HG02571 (cell line): ENCODE measurements around the gene LBP.
"Not testable (repeated sequence)": the region's sequence is repeated elsewhere in the genome, so short reads cannot be mapped to it uniquely, and the experiment has no call there.

ENCODE experiments used
- ATAC-seq: cut with Tn5 transposase; IDR thresholded peaks from one replicate; pipeline ENCODE4 v1.9.1; 2021; ENCODE audit warnings: mild to moderate bottlenecking, moderate library complexity; ENCODE audit not compliant: unreplicated experiment

Gene LBP

GRCh38 chr20:38393259-38393658 lies 47.0 kb downstream of the LBP start:
- no peak for ATAC-seq

- no peak for ATAC-seq
Observed at GRCh38 chr20:38395165-38395564, 48.9 kb downstream of the LBP start.

- ATAC-seq: not testable (repeated sequence)
Observed at GRCh38 chr20:38395751-38396395, 49.6 kb downstream of the LBP start.

GRCh38 chr20:38402089-38402488 lies 55.8 kb downstream of the LBP start:
- no peak for ATAC-seq

DNA sequence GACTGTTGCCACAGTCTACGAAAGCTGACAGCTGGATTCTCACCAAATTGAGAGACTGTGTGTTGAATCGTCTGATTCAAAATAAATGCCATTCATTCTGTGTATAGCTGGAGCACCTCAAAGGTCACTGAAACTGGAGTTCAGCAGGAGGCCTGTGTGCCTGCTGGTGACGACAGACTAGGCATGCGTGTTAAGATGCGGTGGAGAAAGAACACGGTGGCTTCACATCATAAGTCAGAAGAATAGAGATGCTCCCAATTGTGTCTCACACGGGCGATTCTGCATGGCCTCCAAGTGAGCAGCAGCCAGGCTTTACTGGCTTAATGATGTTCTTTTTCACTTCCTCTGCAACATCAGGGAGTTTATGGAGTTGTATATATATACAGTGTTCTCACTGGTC lies 56.5 kb downstream of the LBP start:
- ATAC-seq: no peak

- ATAC-seq: no peak
Observed at GRCh38 chr20:38404016-38404415, 57.7 kb downstream of the LBP start.

GRCh38 chr20:38405132-38405531 lies 58.9 kb downstream of the LBP start:
- no peak for ATAC-seq

- ATAC-seq: no peak
Observed at GRCh38 chr20:38406476-38406875, 60.2 kb downstream of the LBP start.

- no peak for ATAC-seq
Observed at GRCh38 chr20:38407321-38407720, 61.0 kb downstream of the LBP start.

DNA sequence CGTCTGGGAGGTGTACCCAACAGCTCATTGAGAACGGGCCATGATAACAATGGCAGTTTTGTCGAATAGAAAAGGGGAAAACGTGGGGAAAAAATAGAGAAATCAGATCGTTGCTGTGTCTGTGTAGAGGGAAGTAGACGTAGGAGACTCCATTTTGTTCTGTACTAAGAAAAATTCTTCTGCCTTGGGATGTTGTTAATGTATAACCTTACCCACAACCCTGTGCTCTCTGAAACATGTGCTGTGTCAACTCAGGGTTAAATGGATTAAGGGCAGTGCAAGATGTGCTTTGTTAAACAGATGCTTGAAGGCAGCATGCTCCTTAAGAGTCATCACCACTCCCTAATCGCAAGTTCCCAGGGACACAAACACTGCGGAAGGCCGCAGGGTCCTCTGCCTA lies 61.5 kb downstream of the LBP start:
- ATAC-seq: not testable (repeated sequence)

DNA sequence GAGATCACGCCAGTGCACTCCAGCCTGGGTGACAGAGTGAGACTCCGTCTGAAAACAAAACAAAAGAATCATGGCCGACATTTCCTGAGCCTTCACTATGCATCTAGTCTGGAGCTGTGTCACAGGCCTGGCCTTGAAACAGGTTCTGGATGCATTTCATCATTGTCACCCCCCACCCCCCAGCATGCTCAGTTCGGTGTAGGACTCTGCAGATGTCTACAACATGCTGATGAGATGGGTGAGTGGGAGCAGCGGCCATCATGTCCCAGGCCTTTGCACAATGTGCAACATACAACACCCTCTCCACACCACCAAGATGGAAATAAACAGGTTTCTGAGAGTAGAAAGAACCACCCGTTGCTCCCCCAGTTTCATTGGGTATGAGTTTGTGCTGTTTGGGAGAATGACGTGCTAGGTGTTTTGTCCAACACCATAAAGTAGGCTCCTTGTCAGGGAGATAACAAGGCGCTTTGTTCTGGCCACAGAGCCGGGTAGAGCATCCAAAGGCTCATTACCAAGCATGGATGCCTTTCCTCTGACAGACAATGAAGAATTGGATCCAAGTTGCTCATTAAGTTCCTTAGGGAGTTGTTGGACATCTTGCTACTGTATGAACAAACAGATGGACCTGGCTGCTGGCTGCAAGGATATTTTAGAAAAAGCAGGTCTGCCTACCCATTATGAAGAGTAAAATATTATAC lies 66.7 kb downstream of the LBP start:
- ATAC-seq: no peak

DNA sequence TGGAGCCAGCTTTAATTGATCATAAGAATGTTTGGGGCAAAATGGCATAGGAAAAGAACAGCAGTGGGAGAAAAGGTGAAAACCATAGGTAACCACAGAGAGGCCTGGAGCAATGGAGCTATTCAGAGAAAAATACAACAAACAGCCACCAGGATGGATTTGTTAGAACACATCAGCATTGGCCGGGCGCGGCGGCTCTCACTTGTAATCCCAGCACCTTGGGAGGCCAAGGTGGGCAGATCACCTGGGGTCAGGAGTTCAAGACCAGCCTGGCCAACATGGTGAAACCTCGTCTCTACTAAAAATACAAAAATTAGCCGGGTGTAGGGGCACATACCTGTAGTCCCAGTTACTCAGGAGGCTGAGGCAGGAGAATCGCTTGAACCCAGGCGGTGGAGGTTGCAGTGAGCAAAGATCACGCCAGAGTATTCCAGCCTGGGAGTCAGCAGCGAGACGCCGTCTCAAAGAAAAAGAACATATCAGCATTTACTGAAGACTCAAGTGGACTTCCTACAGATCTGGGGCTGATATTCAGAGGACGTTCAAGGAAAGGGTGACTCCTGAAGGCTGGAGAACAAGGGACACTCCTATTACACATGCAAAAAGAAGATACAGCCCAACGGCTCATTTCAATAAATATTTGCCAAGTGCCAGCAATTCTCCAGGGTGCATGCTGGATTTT lies 68.6 kb downstream of the LBP start:
- ATAC-seq: no peak

DNA sequence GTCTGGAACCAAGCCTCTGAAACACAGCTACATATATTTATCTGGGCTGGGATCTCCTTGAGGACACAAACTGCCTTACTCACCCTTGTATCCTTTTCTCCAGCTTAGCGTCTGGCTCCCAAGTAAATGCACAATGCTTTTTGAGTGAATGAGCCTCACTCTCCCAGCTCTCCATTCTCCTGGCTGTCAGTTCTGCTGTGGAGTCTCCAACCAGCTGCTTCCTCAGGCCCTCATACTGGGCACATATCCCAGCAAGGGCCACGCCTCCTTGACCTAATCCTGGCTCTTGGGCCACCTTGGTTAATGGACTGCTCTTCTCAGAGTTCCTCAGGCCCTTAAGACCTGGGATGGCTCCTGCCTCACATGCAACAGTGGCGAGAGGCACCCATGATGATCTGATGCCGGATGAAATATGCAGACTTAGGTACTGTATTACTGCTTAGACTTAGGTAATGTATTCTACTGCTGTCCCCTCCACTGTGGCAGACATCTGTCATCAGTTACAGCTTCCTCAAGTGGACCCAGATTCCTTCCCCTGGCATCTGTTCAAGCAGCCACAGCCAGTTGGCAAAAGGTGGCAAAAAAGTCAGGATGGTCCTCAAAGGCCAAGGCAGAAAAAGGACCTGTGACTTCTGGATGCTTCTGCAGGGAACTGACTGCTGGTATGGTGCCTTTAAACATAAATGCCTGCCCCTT lies 72.4 kb downstream of the LBP start:
- no peak for ATAC-seq

DNA sequence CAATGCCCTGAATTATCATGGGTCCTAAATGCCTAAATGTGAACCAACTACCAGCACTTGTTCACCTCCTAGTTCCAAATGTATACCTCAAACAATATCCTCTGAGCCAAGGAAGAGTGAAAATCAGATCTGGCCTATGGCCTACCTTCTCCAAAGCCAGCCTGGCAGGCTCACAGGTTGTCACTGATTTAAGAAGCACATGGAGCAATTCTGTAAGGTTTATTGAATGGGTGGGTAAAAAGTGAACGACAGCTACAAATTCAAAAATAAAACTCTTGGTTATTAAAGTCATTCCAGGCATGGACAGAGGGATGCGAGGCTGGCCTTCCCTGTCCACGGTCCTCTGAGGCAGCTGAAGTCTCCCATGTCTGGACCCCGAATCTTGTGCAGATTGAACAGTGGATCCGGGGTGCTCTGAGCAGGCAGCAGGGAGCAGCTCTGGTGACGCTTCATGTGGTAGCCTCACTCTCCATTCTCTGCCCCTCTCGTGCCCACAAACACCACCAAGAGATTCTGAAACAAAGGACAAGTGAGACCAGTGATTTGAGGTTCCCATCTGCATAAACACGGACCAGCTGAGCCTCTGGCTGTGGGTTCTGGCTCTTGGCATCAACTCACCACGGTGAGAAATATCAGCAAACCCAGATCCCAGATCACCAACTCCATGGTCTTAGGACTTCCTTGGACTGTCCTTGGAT lies 74.3 kb downstream of the LBP start:
- no peak for ATAC-seq

DNA sequence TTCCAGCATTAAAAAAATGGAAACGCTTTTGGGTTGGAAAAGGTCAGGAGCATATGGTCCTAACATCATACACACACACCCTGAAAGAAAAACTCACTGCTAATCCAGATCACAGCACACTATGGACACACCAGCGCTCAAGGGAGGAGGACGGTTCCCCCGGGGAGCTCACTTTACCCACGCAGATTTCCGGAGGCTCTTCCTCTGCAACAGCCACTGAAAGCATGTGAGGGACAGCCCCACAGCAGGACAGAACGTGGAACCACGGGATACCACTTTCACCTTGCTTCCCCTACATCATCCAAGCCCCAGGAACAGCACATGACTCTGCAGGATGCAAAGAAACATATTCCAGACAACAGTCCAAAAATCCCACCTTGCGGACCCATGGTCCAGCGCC lies 75.6 kb downstream of the LBP start:
- no peak for ATAC-seq

DNA sequence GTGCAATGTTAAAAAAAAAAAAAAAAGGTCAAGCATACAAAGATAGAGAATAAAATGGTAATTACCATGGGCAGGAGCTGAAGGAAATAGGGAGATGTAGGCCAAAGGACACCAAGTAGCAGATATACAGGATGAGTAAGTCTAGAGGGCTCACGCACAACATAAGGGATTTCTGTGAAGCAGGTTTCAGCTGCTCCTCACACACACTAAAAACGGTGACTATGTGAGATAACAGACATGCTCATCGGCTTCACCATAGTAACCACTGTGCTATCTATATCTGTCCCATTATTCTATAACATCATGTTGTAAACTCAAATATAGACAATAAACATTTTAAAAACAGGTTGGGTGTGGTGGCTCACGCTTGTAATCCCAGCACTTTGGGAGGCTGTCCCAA lies 77.3 kb downstream of the LBP start:
- ATAC-seq: no peak

- no peak for ATAC-seq
Observed at GRCh38 chr20:38424401-38424800, 78.1 kb downstream of the LBP start.

GRCh38 chr20:38426006-38426897 lies 80.0 kb downstream of the LBP start:
- ATAC-seq: no peak
